Neural cell (in vitro differentiated cells): ENCODE data around the gene TPM2. TPM values are rescaled to one million over a fixed set of nuclear protein-coding genes. Genes with fewer than 3 reads are reported as not detected.

Experiments
- H2AFZ ChIP-seq: fragments of 200-600, 300-800 bp; sonication (generic), shearing (Covaris generic); 2 replicates; pipeline ENCODE4 v1.6.0; 2014; ENCODE audit warnings: low read depth, mild to moderate bottlenecking, antibody characterized with exemption, low read length, moderate library complexity
- H3F3A ChIP-seq: fragments of 200-600 bp; shearing (Covaris generic); 2 replicates; pipeline ENCODE4 v1.6.1; 2016; ENCODE audit warnings: mild to moderate bottlenecking, moderate library complexity, mixed read lengths, antibody characterized with exemption, low read length; ENCODE audit not compliant: insufficient read depth, poor library complexity, severe bottlenecking
- H3K27ac ChIP-seq: fragments of 200-600, 300-800 bp; sonication (generic), shearing (Covaris generic); 2 replicates; pipeline ENCODE4 v1.5.1; 2014; ENCODE audit warnings: mild to moderate bottlenecking, low read length, moderate library complexity
- H3K27me3 ChIP-seq: fragments of 300-800, 200-600 bp; sonication (generic), shearing (Covaris generic); 2 replicates; pipeline ENCODE4 v1.6.0; 2014; ENCODE audit warnings: mild to moderate bottlenecking, low read depth, low read length, moderate library complexity; ENCODE audit not compliant: insufficient read depth
- H3K36me3 ChIP-seq: fragments of 300-800, 200-600 bp; sonication (generic), shearing (Covaris generic); 2 replicates; pipeline ENCODE4 v1.5.1; 2014; ENCODE audit warnings: mild to moderate bottlenecking, antibody characterized with exemption, low read length, moderate library complexity; ENCODE audit not compliant: insufficient read depth
- H3K4me2 ChIP-seq: fragments of 300-800, 200-600 bp; sonication (generic), shearing (Covaris generic); 2 replicates; pipeline ENCODE4 v1.6.0; 2014; ENCODE audit warnings: mild to moderate bottlenecking, low read length
- H3K4me3 ChIP-seq: fragments of 300-800, 200-600 bp; sonication (generic), shearing (Covaris generic); 2 replicates; pipeline ENCODE4 v1.5.1; 2014; ENCODE audit warnings: mild to moderate bottlenecking, low read length, moderate library complexity
- H3K79me2 ChIP-seq: fragments of 200-600 bp; shearing (Covaris generic); replicated peaks from 2 replicates; pipeline ENCODE4 v1.6.0; 2014; ENCODE audit warnings: mild to moderate bottlenecking, low read length, moderate library complexity; ENCODE audit not compliant: insufficient read depth
- H3K9ac ChIP-seq: fragments of 300-800, 200-600 bp; sonication (generic), shearing (Covaris generic); 2 replicates; pipeline ENCODE4 v1.6.1; 2016; ENCODE audit warnings: mild to moderate bottlenecking, low read length, mixed read lengths
- H3K9me2 ChIP-seq: fragments of 200-600 bp; shearing (Covaris generic); 2 replicates; pipeline ENCODE4 v1.6.1; 2016; ENCODE audit warnings: mild to moderate bottlenecking, low read length, mixed read lengths; ENCODE audit not compliant: insufficient read depth
- H3K9me3 ChIP-seq: fragments of 200-600, 300-800 bp; sonication (generic), shearing (Covaris generic); 2 replicates; pipeline ENCODE4 v1.6.1; 2016; ENCODE audit warnings: mild to moderate bottlenecking, mixed run types, low read length, moderate library complexity, mixed read lengths
- H4K20me1 ChIP-seq: fragments of 200-600 bp; shearing (Covaris generic); 2 replicates; pipeline ENCODE4 v1.6.1; 2016; ENCODE audit warnings: mild to moderate bottlenecking, mixed run types; ENCODE audit not compliant: insufficient read depth
- CTCF ChIP-seq: fragments of 450-650 bp; IDR thresholded peaks from 2 replicates; pipeline ENCODE4 v1.5.1; 2014; ENCODE audit warnings: antibody characterized with exemption, mild to moderate bottlenecking, moderate library complexity; ENCODE audit not compliant: poor library complexity, severe bottlenecking
- EP300 ChIP-seq: fragments of 450-650 bp; conservative IDR thresholded peaks from 2 replicates; pipeline ENCODE4 v1.6.1; 2014; ENCODE audit warnings: antibody characterized with exemption, mild to moderate bottlenecking, moderate library complexity; ENCODE audit not compliant: poor library complexity, severe bottlenecking
- EZH2 ChIP-seq: fragments of 200-600, 300-800 bp; shearing (Covaris generic), sonication (generic); IDR thresholded peaks from 2 replicates; pipeline ENCODE4 v1.6.1; 2014; ENCODE audit warnings: antibody characterized with exemption, low read length, borderline replicate concordance, mild to moderate bottlenecking; ENCODE audit not compliant: insufficient read depth, poor library complexity, severe bottlenecking
- MXI1 ChIP-seq: fragments of 450-650 bp; conservative IDR thresholded peaks from 2 replicates; pipeline ENCODE4 v1.6.1; 2014; ENCODE audit warnings: antibody characterized with exemption, mild to moderate bottlenecking; ENCODE audit not compliant: poor library complexity, severe bottlenecking
- POLR2AphosphoS5 ChIP-seq: IDR thresholded peaks from 2 replicates; pipeline ENCODE4 v1.6.1; 2012
- RAD21 ChIP-seq: fragments of 450-650 bp; conservative IDR thresholded peaks from 2 replicates; pipeline ENCODE4 v1.6.1; 2014; ENCODE audit warnings: antibody characterized with exemption, mild to moderate bottlenecking, moderate library complexity
- REST ChIP-seq: IDR thresholded peaks from 2 replicates; pipeline ENCODE4 v1.6.1; 2012; ENCODE audit warnings: borderline replicate concordance
- SMC3 ChIP-seq: fragments of 450-650 bp; conservative IDR thresholded peaks from 2 replicates; pipeline ENCODE4 v1.6.1; 2014; ENCODE audit warnings: antibody characterized with exemption, mild to moderate bottlenecking, moderate library complexity; ENCODE audit not compliant: poor library complexity
- TAF1 ChIP-seq: IDR thresholded peaks from 2 replicates; pipeline ENCODE4 v1.6.1; 2012; ENCODE audit warnings: low read depth
- polyA plus RNA-seq: library from polyadenylated mRNA; depleted of rRNA; stranded (reverse); fragments of >200 nt; gene quantifications from 2 replicates; pipeline ENCODE4 v1.2.3, GENCODE V29; 2014

TPM2 gene
- polyA plus RNA-seq, 1 donor from 2014 or later, result not detected

DNA sequence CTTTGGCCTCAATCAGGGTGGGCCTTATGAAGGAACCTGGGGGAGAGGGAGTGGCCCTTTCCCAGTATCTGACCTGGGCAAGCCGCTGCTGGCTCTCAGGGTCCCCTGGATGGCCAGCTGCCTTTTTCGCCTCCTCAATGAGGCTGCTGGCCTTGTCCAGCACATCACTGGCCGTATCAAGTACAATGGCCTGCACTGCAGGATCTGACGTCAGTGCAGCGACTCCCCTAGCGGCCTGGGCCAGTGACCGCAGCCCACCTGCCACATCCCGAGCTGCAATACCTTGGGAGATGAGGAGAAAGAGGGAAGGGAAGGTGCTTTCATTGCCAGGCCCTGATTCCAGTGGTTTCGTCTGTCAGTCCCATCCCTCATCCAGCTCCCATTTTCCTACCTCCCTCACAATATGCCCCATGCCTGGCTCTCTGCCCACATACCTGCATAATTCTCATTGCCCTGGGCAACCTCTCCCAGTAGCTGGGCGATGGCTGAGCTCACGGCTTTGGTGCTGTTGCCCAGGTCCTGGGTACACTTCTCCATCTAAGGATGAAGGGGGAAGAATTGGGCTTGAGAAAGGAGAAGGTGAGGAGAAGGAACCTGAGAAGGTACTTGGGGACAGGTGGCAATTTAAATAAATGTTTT lies 23.2 kb upstream of the TPM2 start:
- no peak overlapping the region for H3K4me2 ChIP-seq
- no peaks in the 10 kb centered on the region for H3K9me3 ChIP-seq
- no peaks in the 10 kb centered on the region for H3K27me3 ChIP-seq
- H2AFZ ChIP-seq, result no peak overlapping the region
- TF ChIP-seq REST, result no peak
- no peak overlapping the region for H3K4me3 ChIP-seq
- H3F3A ChIP-seq, result no peaks in the 10 kb centered on the region
- no peak overlapping the region for H3K9ac ChIP-seq
- no peak overlapping the region for H3K27ac ChIP-seq
- H3K9me2 ChIP-seq, result no peaks in the 10 kb centered on the region
- peaks cover 12% of the 10 kb centered on the region for H3K36me3 ChIP-seq
- no peaks in the 10 kb centered on the region for H4K20me1 ChIP-seq
- H3K79me2 ChIP-seq, result no peaks in the 10 kb centered on the region

DNA sequence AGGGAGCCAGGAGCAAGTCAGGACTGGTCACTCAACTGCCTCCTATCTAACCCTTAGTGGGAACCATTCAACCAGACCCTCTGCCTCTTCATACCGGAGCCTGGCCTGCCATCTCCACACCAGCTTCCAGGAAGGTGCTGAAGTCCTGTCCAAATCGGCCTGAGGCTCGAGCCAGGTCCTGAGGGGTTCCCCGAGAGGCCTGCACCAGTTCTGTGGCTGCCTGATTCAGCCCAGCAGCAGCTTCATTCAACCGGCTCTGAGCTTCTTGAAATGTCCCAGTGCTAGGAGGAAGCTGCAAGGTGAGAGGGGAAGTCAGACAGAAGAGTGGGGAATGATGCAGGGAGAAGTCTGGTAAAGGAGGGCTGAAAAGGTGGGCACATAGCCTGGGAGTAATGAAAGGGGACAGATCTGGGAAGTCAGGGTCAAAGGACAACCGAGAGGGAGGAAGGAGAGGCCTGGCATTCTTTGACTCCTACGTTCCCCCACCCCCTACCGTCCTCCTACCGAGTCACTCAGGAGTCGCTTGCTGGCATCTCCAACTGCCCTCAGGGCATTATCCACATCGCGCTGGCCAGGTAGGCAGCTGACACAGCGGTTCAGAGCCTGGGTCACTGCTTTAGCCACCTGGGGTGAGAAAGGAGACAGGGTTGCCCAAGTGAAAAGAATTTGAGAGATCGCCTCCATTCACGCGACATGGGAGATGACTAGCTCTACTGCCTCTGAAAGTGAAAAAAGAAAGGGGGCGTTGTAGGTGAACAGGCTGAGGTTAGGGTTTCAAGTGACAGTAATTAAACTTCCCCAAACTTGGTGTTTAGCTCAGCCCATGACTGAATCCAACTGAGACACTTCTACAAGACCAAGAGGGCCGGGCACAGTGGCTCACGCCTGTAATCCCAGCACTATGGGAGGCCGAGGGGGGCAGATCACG lies 22.0 kb upstream of the TPM2 start:
- Histone ChIP-seq H3K4me2 (no peak overlapping the region), H3K9ac (no peak overlapping the region), H3K4me3 (no peak overlapping the region), H3K36me3 (peaks cover 12% of the 10 kb centered on the region), H3K9me3 (no peaks in the 10 kb centered on the region), H2AFZ (no peak overlapping the region), H3K79me2 (no peaks in the 10 kb centered on the region), H3F3A (no peaks in the 10 kb centered on the region), H3K9me2 (no peaks in the 10 kb centered on the region), H4K20me1 (no peaks in the 10 kb centered on the region), H3K27ac (no peak overlapping the region), H3K27me3 (no peaks in the 10 kb centered on the region)
- TF ChIP-seq POLR2AphosphoS5 (no peak), CTCF (no peak), MXI1 (no peak), REST (no peak), EP300 (no peak), EZH2 (no peak), SMC3 (no peak), TAF1 (no peak), RAD21 (no peak)
